Mammary epithelial cell (primary cell): ENCODE results near the gene TAS2R60.

Experiments used
- EZH2 ChIP-seq: IDR thresholded peaks from 2 replicates; pipeline ENCODE4 v1.6.1; 2012; ENCODE audit warnings: low read length, inconsistent platforms, borderline replicate concordance
- TF ChIP-seq, protein P1 (sequence below), 2 donors: IDR thresholded peaks in 1 of 2; conservative IDR thresholded peaks in 1 of 2; 2 replicates each; pipeline ENCODE4 v1.5.1; 2011 to 2012; ENCODE audit warnings: inconsistent platforms in 2 of 2, low read length in 2 of 2, mild to moderate bottlenecking in 2 of 2, control low read depth in 1 of 2, low read depth in 1 of 2; ENCODE audit not compliant: insufficient read depth in 1 of 2; ENCODE audit errors: extremely low read depth in 1 of 2

DNA sequence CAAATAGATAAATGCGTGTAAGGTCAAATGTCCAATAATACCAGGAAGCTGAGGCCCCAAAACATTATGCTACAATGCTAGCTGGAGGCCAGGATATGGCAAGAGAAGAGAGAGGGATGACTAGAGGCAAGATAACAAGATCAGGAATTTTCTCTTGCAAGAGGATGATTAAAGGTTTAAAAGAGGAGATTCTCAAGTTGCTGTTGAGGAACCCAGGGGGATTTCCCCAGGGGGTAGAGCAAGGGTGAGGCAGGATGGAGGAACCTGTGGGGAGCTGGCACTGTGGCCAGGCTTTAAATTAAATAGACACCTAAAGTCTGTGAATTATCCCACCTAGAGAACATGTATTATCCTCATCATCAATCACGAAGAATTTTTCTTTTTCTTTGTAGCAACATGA lies 3.4 kb upstream of the TAS2R60 start:
- TF ChIP-seq, protein P1, sequence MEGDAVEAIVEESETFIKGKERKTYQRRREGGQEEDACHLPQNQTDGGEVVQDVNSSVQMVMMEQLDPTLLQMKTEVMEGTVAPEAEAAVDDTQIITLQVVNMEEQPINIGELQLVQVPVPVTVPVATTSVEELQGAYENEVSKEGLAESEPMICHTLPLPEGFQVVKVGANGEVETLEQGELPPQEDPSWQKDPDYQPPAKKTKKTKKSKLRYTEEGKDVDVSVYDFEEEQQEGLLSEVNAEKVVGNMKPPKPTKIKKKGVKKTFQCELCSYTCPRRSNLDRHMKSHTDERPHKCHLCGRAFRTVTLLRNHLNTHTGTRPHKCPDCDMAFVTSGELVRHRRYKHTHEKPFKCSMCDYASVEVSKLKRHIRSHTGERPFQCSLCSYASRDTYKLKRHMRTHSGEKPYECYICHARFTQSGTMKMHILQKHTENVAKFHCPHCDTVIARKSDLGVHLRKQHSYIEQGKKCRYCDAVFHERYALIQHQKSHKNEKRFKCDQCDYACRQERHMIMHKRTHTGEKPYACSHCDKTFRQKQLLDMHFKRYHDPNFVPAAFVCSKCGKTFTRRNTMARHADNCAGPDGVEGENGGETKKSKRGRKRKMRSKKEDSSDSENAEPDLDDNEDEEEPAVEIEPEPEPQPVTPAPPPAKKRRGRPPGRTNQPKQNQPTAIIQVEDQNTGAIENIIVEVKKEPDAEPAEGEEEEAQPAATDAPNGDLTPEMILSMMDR (conservative IDR thresholded peaks at IDR 0.05 in 1 of 2, IDR thresholded peaks at IDR 0.05 in 1 of 2; ENCODE audit: extremely low read depth in 1 of 2, insufficient read depth in 1 of 2, low read depth in 1 of 2, low read length in 2 of 2) = no peak
- no peak for TF ChIP-seq EZH2
